Activated CD4-positive, alpha-beta T cell treated with anti-CD3 and anti-CD28 coated beads for 24 hours (primary cell): ENCODE results near the gene KLRF1.
"Not testable (repeated sequence)": the region's sequence is repeated elsewhere in the genome, so short reads cannot be mapped to it uniquely, and the experiment has no call there.

Source experiments
- DNase-seq, 2 donors: peaks; one replicate each; pipeline ENCODE4 v3.0.0-alpha.2; 2020; ENCODE audit warnings: low read depth in 2 of 2

The KLRF1 gene

DNA sequence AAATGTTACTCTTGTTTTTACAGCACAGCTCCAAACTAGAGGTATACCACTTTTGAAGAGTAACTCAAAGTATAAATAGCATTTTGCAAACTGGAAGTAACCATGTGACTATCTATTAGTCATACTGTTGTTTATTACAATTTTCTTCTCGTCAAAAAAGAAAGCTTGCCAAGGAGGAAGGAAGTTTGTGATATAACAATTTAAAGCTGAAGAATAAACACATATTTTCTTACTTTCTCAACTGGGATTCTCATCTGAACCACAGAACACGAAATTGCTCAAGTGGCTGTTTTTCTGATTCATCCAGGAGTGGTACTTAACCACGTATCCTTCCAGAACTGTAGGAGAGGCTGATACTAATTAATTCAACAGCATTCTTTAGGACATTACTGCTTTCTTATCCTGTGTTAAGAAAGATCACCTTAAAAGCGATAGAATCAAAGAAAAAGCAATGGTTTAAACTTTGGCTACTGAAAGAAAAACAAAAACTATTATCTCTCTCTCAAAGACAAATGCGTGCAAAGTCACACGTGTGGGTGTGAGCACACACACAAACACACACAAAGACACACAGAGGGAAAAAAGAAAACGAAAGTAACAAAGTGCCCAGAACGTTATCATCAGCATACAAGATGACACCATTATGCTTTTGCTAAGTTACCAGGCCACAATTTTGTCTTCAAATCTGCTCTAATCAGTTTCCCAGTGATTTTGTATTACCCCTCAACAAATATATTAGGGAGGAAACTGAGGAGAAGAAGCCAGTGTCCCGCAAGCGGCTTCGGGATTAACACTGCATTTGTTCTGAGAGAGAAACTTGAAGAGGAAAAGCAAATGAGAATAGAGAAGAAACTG is 42.3 kb downstream of the KLRF1 start, which contains the start of gene CLEC2B:
CLEC2B (minus strand) TSS at position 48 of the 855 bp plus-strand sequence.
- peak in 1 of 2 donors; percentile 13 for DNase-seq

DNA sequence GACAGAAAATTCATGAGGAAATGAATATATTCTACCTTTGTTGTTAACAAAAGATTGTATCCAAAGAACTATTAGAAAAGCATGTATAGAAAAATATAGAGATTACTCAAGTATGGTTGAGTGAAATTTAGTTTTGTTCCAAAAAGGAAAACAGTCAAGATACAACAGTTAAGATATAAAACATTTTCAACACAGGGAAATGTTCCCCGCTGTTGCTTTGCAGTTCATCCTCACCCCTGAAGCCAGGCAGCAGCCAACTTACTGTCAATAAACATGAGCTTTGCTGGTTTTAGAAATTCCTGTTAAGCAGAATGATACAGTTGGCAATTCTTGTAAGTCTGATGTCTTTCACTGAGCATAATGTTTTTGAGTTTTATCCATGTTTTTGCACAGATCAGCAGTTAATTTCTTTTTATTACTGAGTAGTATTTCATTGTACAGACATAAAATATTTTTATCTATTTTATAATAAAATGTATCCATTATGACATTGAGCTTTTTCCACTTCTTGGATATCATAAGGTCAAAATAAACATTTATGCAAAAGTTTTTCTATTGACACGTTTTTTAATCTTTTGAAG is 43.1 kb downstream of the KLRF1 start:
- no peak for DNase-seq

- no peak for DNase-seq
Measured at GRCh38 chr12:9872162-9872561, 44.9 kb downstream of the KLRF1 start.

GRCh38 chr12:9872742-9873141 is 45.5 kb downstream of the KLRF1 start:
- DNase-seq = no peak

GRCh38 chr12:9876120-9876519 is 48.8 kb downstream of the KLRF1 start:
- not testable (repeated sequence) for DNase-seq

DNA sequence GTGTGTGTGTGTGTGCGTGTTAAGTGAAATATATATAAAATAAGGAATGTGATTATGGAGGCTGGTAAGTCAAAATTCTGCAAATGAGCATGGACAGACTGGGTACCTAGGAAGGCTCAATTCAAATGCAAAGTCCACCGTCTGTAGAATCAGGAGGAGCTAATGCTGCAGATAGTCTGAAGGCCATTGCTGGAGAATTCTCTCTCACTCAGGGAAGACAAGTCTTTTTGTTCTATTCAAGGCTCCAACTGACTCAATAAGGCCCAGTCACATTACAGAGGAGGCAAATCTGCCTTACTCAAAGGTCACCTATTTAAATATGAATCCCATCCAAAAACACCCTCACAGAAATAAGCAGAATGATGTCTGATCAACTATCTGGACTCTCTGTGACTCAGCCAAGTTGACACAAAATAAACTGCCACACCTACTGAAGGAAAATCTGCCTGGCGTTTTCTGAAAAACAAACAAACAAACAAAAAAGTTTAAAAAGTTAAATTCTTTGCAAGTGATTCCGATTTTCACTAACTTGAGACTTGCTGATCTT is 53.3 kb downstream of the KLRF1 start:
- DNase-seq = no peak

DNA sequence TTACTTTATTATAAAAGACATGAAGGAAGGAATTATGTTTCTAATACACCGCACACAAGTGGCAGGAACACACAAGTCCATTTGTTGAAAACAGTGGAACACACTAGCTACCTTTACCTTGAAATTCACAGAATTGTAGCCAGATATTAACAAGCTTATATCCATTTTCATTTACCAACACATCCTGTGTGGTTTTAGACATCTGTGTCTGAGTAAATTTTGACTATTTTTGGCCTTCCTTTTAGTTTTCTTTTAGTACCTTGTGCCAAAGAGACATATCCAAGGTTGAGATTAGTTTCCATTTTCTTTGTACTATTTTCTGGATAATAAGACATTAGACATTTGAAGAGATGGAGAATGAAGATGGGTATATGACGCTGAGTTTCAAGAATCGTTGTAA is 54.0 kb downstream of the KLRF1 start, which contains the start of gene KLRF2:
KLRF2 (plus strand) TSS at position 244 of the 400 bp plus-strand sequence; CDS start at position 351, 107 bp downstream.
- no peak for DNase-seq

DNA sequence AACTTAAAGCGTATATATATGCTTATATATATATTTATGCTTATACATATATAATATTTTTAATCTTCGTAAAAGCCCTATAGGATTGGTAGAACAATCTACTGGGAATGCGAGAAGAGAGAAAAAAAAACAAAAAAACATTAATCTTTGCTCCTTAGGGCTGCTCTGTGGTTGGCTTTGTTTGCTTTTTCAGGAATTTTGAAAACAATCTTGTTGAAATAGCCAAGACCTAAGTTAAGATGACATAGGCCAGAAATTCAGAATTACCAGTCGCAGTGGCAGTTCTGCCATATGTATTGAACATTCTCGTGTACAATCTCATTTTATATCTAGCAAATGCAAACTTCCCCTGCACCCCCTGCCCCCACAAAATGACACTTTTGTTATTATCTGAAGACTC is 54.7 kb downstream of the KLRF1 start:
- DNase-seq = no peak

DNA sequence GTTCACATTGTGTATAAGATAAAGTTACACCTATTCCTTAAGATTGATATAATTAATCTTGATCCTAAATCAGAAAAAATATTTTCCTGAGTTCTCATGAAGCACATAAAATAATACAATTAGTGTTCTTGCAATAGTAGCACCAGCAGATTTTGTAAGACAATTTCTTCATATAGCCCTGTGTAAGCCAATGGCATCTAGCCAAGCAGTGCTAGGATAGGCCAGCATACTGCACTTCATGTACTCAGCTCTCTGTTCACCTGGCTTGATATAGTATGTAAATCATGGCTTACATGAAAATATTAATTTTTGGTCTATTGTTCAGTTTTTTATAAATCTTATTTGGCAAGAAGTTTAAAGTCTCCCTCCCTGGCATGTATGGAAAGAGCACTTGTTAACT is 55.9 kb downstream of the KLRF1 start:
- DNase-seq = no peak

GRCh38 chr12:9888665-9889273 is 61.5 kb downstream of the KLRF1 start:
- no peak for DNase-seq
